Measurements from ENCODE around the gene FAM171A1.
"Not testable (repeated sequence)": the region's sequence is repeated elsewhere in the genome, so short reads cannot be mapped to it uniquely, and the experiment has no call there.

- TF ChIP-seq CTCF (IDR thresholded peaks at IDR 0.05; ENCODE audit: poor library complexity); EZH2 (IDR thresholded peaks at IDR 0.05; ENCODE audit: borderline replicate concordance): not testable (repeated sequence)
Measured at GRCh38 chr10:15202301-15202621, 168.8 kb downstream of the FAM171A1 start.
